Sigmoid colon (tissue), 4 donors: Measurements from ENCODE around the gene USP31.

Source experiments
- EP300 ChIP-seq, 4 donors: sonication (generic); formaldehyde crosslinking; IDR thresholded peaks; one replicate each; pipeline ENCODE4 v1.6.1; 2017; ENCODE audit warnings: antibody characterized with exemption in 4 of 4
- TF ChIP-seq, protein P1 (sequence below), 4 experiments: fragments of 450-650 bp in 3 of 4; fragments of 200-600 bp in 1 of 4; IDR thresholded peaks; one replicate each; pipeline ENCODE4 v1.5.1; 2016 to 2019; ENCODE audit warnings: antibody characterized with exemption in 4 of 4, mild to moderate bottlenecking in 3 of 4, moderate library complexity in 2 of 4

DNA sequence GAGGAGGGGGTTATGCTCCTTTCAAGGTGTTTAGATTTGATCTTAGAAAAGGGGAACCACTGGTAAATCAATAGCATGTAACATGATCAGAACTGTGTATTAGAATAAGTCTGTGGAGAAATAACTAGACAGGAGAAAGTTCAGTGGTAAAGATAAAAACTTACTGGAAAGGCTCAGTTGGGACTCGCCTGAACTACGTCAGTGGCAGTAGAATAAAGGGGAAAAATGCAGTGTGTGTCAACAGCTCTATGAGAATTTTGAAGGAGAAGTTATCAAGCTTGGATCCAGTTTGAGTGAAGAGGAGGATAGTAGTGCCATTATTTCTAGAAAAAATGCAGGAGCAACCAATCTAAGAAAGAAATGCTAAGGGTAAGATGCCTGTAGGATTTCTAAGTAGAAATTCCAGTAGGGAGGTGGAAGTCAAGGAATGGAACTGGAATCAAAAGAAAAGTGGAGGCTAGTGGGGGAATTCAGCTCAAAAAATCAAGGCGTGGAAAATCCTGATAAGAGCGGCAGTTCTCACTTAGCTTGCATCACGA is 48.2 kb downstream of the USP31 start:
- TF ChIP-seq, protein P1, sequence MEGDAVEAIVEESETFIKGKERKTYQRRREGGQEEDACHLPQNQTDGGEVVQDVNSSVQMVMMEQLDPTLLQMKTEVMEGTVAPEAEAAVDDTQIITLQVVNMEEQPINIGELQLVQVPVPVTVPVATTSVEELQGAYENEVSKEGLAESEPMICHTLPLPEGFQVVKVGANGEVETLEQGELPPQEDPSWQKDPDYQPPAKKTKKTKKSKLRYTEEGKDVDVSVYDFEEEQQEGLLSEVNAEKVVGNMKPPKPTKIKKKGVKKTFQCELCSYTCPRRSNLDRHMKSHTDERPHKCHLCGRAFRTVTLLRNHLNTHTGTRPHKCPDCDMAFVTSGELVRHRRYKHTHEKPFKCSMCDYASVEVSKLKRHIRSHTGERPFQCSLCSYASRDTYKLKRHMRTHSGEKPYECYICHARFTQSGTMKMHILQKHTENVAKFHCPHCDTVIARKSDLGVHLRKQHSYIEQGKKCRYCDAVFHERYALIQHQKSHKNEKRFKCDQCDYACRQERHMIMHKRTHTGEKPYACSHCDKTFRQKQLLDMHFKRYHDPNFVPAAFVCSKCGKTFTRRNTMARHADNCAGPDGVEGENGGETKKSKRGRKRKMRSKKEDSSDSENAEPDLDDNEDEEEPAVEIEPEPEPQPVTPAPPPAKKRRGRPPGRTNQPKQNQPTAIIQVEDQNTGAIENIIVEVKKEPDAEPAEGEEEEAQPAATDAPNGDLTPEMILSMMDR (IDR thresholded peaks at IDR 0.05): no peak
- no peak for TF ChIP-seq EP300 (IDR thresholded peaks at IDR 0.05)
